Left cardiac atrium (tissue), 4 donors: ENCODE measurements around the gene ALDH1A1. TPM values are rescaled to one million over a fixed set of nuclear protein-coding genes. Genes with fewer than 3 reads are reported as not detected.

ENCODE experiments used
- ATAC-seq, 2 donors: fragments of 200-7000 bp; cut with Tn5 transposase; one replicate each; pipeline ENCODE4 v1.9.1; 2020; ENCODE audit warnings: mild to moderate bottlenecking in 2 of 2, moderate library complexity in 2 of 2
- DNase-seq: peaks from one replicate; pipeline ENCODE4 v3.0.0-alpha.2; 2020
- intact Hi-C, 2 donors: fragments of 100-400 bp; cut with DNase I; formaldehyde crosslinking; loops; one replicate each; pipeline versions ENCODE4 v1.14.1 to v1.15.1; 2022 to 2023
- long read RNA-seq: library from polyadenylated mRNA; unstranded; transcript quantifications from one replicate; pipeline ENCODE4 v2.0.0, GENCODE V29; 2021
- total RNA-seq, 2 donors: library from RNA; stranded (reverse); fragmentation: NEBNext Ultra II Directional; extraction: Animal tissue kit (Norgen Biotek cat#: 25700); gene quantifications; one replicate each; pipeline ENCODE4 v1.2.1, GENCODE V29; 2021
- donor health status: DM: no; HTN: yes; CAD: no.
- donor health status: DM: no; HTN: yes; CAD: no; lungs with severe emphysema.
- donor health status: DM: yes; HTN: yes; CAD: no.
- donor health status: Dilated cardiomyopathy.

Gene ALDH1A1
- 10 to 100 TPM; 24.3 to 45.0 TPM for total RNA-seq
- long read RNA-seq, transcript ALDH1A1-201 (13 exons, 2,107 nt): major isoform, 15 of 16 reads
- long read RNA-seq, partial matches to known transcripts: 1 of 16 reads
- long read RNA-seq, other reads (novel, unspliced or antisense): 0 of 16 reads

DNA sequence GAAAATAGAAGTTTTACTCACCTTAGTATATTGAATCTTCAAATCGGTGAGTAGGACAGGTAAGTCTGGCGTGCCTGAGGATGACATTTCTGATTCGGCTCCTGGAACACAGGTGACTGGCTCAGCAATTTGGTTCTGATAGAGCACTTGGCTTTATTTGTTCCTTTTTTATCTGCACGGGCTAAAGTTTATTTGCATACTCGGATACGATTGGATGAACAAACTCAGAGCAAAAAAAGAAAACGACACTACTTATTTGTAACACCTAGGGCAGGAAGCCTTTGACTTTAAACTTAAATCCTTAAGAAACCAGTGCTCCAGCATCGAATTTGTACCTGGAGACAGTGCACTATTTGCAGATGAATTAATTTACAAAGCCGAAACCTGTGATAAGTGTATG, at the start of gene ALDH1A1:
ALDH1A1 (minus strand) TSS at position 140 of the 400 bp plus-strand sequence; CDS start at position 87, 53 bp downstream.
- DNase-seq (no peak), ATAC-seq (peak; percentile 56 to 65)
- intact Hi-C loops: no loop called here

GRCh38 chr9:73001860-73002259, 49.0 kb upstream of the ALDH1A1 start:
- intact Hi-C loops: no loop called here
- ATAC-seq: no peak
- no peak for DNase-seq

DNA sequence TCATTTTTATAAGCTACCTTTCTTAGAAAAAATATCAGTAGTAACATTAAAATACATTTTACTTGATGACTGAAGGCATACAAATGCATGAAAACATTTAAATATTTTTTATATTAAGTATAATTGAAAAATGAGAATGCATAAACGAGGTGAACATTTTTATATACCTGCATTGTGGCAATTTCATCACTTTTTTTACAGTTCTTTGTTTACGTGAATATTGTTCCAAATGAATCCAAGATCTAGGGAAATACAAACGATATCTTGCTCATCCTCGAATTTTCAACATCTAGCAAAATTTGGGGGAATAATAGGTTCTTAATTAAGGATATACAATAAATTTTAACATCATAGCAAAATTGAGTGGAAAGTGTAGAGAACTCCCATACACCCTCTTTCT, 45.5 kb upstream of the ALDH1A1 start:
- intact Hi-C loops: no loop called here
- ATAC-seq (no peak), DNase-seq (no peak)

DNA sequence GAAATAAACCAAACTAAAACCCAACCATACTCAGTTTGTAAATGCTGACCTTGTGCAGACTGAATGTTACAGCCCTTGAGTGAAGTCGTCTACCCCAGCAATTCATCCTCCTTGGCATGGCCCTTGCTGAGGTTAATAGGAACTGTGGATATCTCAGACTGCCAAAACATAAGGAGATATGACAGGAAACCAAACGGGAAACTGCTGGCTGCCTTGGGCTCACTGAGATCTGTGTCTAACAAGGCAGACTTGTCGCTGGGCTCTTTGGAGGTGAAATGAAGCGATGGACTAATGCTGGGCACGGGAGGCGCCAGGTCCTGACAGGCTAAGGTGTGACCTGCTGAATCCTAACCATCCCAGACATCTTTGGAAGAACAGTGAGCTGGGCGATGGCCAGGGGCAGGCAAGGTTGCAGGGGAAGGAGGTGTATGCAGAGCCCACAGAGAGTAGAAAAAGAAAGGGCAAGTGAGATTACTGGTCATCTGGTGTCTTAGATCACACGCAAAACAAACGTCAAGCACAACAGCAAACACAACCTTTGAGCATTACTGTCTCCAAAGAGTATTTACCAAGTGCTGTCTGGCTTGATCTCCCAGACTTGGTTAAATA, 44.6 kb upstream of the ALDH1A1 start:
- intact Hi-C loops: no loop called here
- no peak for ATAC-seq
- no peak for DNase-seq

- intact Hi-C loops: no loop called here
- no peak for DNase-seq
Measured at GRCh38 chr9:72996684-72997314, 43.9 kb upstream of the ALDH1A1 start.

DNA sequence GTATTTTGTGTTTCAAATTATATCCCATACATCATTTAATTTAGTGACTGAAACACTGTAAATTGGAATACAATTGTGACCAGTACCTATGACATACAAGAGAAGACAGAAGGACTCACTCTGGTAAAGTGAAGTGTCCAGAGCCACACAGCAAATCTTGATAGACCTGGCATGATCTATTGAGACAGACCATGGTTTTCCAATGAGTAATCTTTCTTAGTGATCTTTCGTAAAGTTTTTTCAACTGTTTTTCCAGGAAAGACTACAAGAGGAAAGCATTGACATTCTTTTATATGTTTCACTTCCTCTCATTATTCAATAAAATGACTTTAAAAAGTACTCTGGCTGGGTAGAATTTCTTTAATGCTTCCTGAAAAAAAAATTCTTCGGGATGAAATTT, 43.3 kb upstream of the ALDH1A1 start:
- no peak for ATAC-seq
- intact Hi-C loops: no loop called here
- no peak for DNase-seq

More at GRCh38 chr9:72996684-72997314, 43.9 kb upstream of the ALDH1A1 start:
- no peak for ATAC-seq

DNA sequence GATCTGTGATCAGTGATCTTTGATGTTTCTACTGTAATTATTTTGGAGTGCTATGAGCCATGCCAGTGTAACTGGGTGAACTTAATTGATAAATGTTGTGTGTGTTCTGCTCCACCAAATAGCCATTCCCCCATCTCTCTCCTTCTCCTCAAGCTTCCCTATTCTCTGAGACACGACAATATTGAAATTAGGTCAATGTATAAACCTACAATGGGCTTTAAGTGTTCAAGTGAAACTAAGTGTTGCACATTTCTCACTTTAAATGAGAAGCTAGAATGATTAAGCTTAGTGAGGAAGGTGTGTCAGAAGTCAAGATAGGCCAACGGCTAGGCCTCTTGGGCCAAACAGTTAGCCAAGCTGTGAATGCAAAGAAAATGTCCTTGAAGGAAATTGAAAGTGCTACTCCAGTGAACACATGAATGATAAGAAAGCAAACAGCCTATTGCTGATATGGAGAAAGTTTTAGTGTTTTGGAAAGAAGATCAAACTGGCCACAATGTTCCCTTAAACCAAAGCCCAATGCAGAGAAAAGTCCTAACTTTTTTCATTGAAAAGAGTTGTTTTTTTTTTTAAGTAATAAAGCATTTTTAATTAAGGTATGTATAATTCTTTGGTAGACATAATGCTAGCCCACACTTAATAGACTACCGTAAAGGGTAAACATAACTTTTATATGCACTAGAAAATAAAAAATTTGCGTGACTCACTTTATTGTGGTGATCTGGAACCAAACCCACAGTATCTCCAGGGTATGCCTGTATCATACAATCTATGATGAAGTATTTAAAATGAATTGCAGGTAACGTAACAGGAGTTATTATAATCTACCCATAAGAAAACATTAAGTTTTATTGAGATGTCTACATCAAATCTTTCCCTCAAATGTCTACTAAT, 42.5 kb upstream of the ALDH1A1 start:
- DNase-seq: no peak
- intact Hi-C loops: no loop called here
- no peak for ATAC-seq

- intact Hi-C loops: no loop called here
- DNase-seq (no peak), ATAC-seq (no peak)
Measured at GRCh38 chr9:72991772-72992171, 38.9 kb upstream of the ALDH1A1 start.

- intact Hi-C loops: no loop called here
- DNase-seq: no peak
- no peak for ATAC-seq
Measured at GRCh38 chr9:72990397-72991182, 37.7 kb upstream of the ALDH1A1 start.

- intact Hi-C loops: no loop called here
- no peak for ATAC-seq
- DNase-seq: no peak
Measured at GRCh38 chr9:72986522-72987116, 33.8 kb upstream of the ALDH1A1 start.

DNA sequence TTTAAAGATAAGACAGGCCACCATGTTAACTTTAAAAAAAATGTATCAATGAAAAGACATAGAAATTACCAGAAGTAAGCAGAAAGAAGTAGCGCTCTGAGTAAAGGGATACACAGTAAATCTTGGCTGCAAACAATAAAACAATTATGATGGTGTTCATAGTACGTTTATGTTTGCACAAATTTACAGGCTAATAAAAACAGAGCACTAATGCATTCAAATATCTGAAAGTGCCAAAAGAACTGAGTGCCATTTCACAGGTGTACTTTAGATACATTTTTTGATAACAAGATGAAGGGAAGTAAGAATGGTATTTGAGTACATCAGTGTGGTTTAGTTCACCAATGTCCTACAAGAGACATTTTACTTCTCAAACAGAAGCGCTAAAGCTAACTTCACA, 32.9 kb upstream of the ALDH1A1 start:
- ATAC-seq (no peak), DNase-seq (no peak)
- intact Hi-C loops: no loop called here

GRCh38 chr9:72984991-72985390, 32.1 kb upstream of the ALDH1A1 start:
- DNase-seq (no peak), ATAC-seq (no peak)
- intact Hi-C loops: no loop called here

GRCh38 chr9:72984226-72984947, 31.5 kb upstream of the ALDH1A1 start:
- DNase-seq: no peak
- intact Hi-C loops: no loop called here
- ATAC-seq: no peak

DNA sequence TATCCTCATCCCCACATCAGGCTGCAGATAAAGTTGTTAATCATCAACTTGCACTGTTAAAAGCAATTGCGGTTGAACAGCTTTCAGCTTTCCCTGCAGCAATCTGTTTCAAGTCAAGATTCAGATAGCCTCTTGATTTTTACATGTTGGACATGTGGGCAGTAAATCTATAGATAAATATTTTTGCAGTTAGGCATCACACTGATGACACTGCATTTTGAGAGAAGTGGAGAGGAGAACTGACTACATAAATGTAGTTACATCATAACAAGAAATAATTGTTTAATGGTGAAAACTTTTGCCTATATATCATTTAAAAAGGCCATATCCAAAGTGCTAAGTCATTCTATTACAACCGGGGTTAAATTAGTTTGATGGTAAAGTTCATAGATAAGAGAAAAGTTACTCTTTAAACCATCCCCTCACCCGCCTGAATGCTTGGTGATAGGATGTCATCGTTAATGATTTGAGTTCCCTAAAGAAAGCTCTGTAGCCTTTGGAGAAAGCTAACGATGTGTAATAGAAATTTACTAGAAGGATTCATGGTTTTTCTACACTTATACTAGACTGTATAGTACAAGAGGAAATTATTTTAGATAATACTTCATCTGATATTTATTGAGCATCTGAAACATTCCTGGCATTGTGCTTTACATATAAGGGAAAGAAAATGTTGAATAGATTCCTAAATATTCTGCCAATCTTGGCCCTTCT, 30.8 kb upstream of the ALDH1A1 start:
- intact Hi-C loops: no loop called here
- no peak for DNase-seq
- no peak for ATAC-seq

DNA sequence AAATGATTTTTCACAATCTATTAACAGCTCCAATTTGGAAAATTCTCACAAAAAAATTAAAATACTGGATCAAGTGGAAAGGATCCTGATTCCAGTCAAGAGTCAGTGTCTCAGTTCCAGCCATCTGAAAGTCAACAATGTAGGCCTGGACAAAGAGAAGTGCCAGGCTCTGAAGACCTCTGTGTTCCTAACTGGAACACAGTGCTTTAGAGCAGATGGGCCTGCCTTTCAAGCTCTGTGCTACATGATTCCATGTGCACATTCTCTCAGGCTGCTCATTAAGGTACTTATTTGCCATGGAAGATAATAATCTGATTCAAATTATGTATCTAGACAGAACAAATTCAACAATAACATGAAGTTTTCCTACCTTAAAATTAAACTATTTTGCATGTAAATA, 30.2 kb upstream of the ALDH1A1 start:
- DNase-seq (no peak), ATAC-seq (no peak)
- intact Hi-C loops: no loop called here

DNA sequence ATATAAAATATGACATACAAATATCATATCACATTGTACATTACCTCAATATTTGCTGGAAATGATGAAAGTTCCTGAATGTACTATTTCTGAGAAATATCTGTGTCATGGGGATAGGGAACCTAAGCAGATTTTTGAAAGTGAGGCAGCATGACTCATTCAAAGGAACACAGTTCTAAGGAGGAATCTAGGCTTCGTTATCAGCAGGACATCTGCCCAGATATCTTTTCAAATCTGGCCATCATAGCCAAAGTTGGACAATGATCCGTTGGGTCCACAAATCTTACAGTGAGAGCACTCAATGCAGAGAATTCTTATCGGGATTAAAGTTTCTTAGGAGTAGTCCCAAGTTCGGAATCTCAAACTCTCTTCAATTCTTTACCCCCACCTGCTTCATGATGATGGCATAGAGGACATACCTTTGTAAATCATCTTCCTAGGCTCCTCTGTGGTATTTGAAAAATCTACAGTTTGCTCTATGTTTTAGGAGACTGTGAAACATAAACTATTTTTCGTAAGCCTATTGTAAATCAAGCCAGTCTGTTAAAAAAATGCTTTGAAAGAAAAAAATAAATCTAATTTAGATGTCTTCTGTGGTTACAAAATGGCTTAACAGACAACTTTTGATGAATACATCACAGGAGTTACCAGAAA, 29.4 kb upstream of the ALDH1A1 start:
- ATAC-seq (no peak), DNase-seq (no peak)
- intact Hi-C loops: no loop called here

GRCh38 chr9:72981433-72981832, 28.6 kb upstream of the ALDH1A1 start:
- DNase-seq (no peak), ATAC-seq (no peak)
- intact Hi-C loops: no loop called here
